Measurements from ENCODE around the gene SHLD1.

The SHLD1 gene

DNA sequence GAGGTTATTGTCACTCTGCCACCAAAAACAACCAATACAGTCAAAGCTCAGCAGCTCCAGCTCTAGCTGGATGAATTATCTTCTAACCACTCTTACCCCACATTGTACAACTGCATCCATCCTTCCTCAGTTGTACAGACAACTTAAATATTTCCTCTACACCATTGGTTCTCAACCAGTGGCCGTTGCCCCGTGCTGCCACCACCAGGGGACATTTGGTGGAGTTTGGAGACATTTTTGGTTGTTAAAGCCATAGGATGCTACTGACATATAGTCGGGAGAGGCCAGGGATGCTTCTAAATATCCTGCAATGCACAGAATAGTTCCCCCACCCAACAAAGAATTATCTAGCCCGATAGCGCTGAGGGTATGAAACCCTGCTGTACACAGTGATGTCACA is 59.3 kb downstream of the SHLD1 start:
- Histone ChIP-seq H3K9me3 (ENCODE audit: insufficient read depth, low read length) (no peaks in the 10 kb centered on the region), H3K4me1 (ENCODE audit: insufficient read depth, insufficient read length) (peaks cover under 1% of the 10 kb centered on the region), H3K4me3 (ENCODE audit: insufficient read length, low read depth) (no peak overlapping the region), H3K9ac (ENCODE audit: insufficient read length, low read depth) (no peak overlapping the region), H3K36me3 (ENCODE audit: insufficient read depth, insufficient read length, low read length) (no peaks in the 10 kb centered on the region), H3K27me3 (ENCODE audit: insufficient read depth, insufficient read length) (no peaks in the 10 kb centered on the region)
- no peak for DNase-seq (ENCODE audit: low read depth, low spot score)
- TF ChIP-seq ZNF274 (IDR thresholded peaks at IDR 0.05; ENCODE audit: low read depth, low read length), result no peak
- TF ChIP-seq YY1 (IDR thresholded peaks at IDR 0.05; ENCODE audit: insufficient read depth, insufficient read length), result no peak
- no peak for TF ChIP-seq SUZ12 (IDR thresholded peaks at IDR 0.05; ENCODE audit: extremely low read depth, insufficient read depth, insufficient read length)

GRCh38 chr20:5810800-5811422 is 60.7 kb downstream of the SHLD1 start:
- TF ChIP-seq SUZ12 (IDR thresholded peaks at IDR 0.05; ENCODE audit: extremely low read depth, insufficient read depth, insufficient read length), result no peak
- TF ChIP-seq YY1 (IDR thresholded peaks at IDR 0.05; ENCODE audit: insufficient read depth, insufficient read length), result no peak
- no peak for TF ChIP-seq ZNF274 (IDR thresholded peaks at IDR 0.05; ENCODE audit: low read depth, low read length)
- Histone ChIP-seq H3K4me3 (ENCODE audit: insufficient read length, low read depth) (no peak overlapping the region), H3K27me3 (ENCODE audit: insufficient read depth, insufficient read length) (no peaks in the 10 kb centered on the region), H3K9me3 (ENCODE audit: insufficient read depth, low read length) (no peaks in the 10 kb centered on the region), H3K36me3 (ENCODE audit: insufficient read depth, insufficient read length, low read length) (no peaks in the 10 kb centered on the region), H3K9ac (ENCODE audit: insufficient read length, low read depth) (no peak overlapping the region), H3K4me1 (ENCODE audit: insufficient read depth, insufficient read length) (no peaks in the 10 kb centered on the region)
- no peak for DNase-seq (ENCODE audit: low read depth, low spot score)

- TF ChIP-seq SUZ12 (IDR thresholded peaks at IDR 0.05; ENCODE audit: extremely low read depth, insufficient read depth, insufficient read length) (no peak), YY1 (IDR thresholded peaks at IDR 0.05; ENCODE audit: insufficient read depth, insufficient read length) (no peak), ZNF274 (IDR thresholded peaks at IDR 0.05; ENCODE audit: low read depth, low read length) (no peak)
- no peaks in the 10 kb centered on the region for H3K9me3 ChIP-seq (ENCODE audit: insufficient read depth, low read length)
- H3K9ac ChIP-seq (ENCODE audit: insufficient read length, low read depth), result no peak overlapping the region
- H3K36me3 ChIP-seq (ENCODE audit: insufficient read depth, insufficient read length, low read length), result no peaks in the 10 kb centered on the region
- DNase-seq (ENCODE audit: low read depth, low spot score), result no peak
- H3K4me3 ChIP-seq (ENCODE audit: insufficient read length, low read depth), result no peak overlapping the region
- H3K27me3 ChIP-seq (ENCODE audit: insufficient read depth, insufficient read length), result no peaks in the 10 kb centered on the region
- no peaks in the 10 kb centered on the region for H3K4me1 ChIP-seq (ENCODE audit: insufficient read depth, insufficient read length)
Observed at GRCh38 chr20:5811746-5812145, 61.5 kb downstream of the SHLD1 start.

- Histone ChIP-seq H3K36me3 (ENCODE audit: insufficient read depth, insufficient read length, low read length) (no peaks in the 10 kb centered on the region), H3K9me3 (ENCODE audit: insufficient read depth, low read length) (no peaks in the 10 kb centered on the region), H3K9ac (ENCODE audit: insufficient read length, low read depth) (no peak overlapping the region), H3K4me3 (ENCODE audit: insufficient read length, low read depth) (no peak overlapping the region), H3K27me3 (ENCODE audit: insufficient read depth, insufficient read length) (no peaks in the 10 kb centered on the region), H3K4me1 (ENCODE audit: insufficient read depth, insufficient read length) (peaks cover 3% of the 10 kb centered on the region)
- TF ChIP-seq ZNF274 (IDR thresholded peaks at IDR 0.05; ENCODE audit: low read depth, low read length) (no peak), YY1 (IDR thresholded peaks at IDR 0.05; ENCODE audit: insufficient read depth, insufficient read length) (no peak), SUZ12 (IDR thresholded peaks at IDR 0.05; ENCODE audit: extremely low read depth, insufficient read depth, insufficient read length) (no peak)
- no peak for DNase-seq (ENCODE audit: low read depth, low spot score)
Observed at GRCh38 chr20:5818346-5818681, 68.1 kb downstream of the SHLD1 start.

- TF ChIP-seq YY1 (IDR thresholded peaks at IDR 0.05; ENCODE audit: insufficient read depth, insufficient read length), result no peak
- no peak for TF ChIP-seq ZNF274 (IDR thresholded peaks at IDR 0.05; ENCODE audit: low read depth, low read length)
- H3K9me3 ChIP-seq (ENCODE audit: insufficient read depth, low read length), result no peaks in the 10 kb centered on the region
- peaks cover 7% of the 10 kb centered on the region for H3K4me1 ChIP-seq (ENCODE audit: insufficient read depth, insufficient read length)
- H3K9ac ChIP-seq (ENCODE audit: insufficient read length, low read depth), result no peak overlapping the region
- no peaks in the 10 kb centered on the region for H3K27me3 ChIP-seq (ENCODE audit: insufficient read depth, insufficient read length)
- H3K36me3 ChIP-seq (ENCODE audit: insufficient read depth, insufficient read length, low read length), result no peaks in the 10 kb centered on the region
- no peak for DNase-seq (ENCODE audit: low read depth, low spot score)
- H3K4me3 ChIP-seq (ENCODE audit: insufficient read length, low read depth), result no peak overlapping the region
Observed at GRCh38 chr20:5820738-5821137, 70.5 kb downstream of the SHLD1 start.

- DNase-seq (ENCODE audit: low read depth, low spot score), result no peak
- H3K9me3 ChIP-seq (ENCODE audit: insufficient read depth, low read length), result no peaks in the 10 kb centered on the region
Observed at GRCh38 chr20:5821627-5822215, 71.5 kb downstream of the SHLD1 start.

GRCh38 chr20:5822569-5822968 is 72.4 kb downstream of the SHLD1 start:
- no peaks in the 10 kb centered on the region for H3K27me3 ChIP-seq (ENCODE audit: insufficient read depth, insufficient read length)
- no peak overlapping the region for H3K4me3 ChIP-seq (ENCODE audit: insufficient read length, low read depth)
- H3K4me1 ChIP-seq (ENCODE audit: insufficient read depth, insufficient read length), result peaks cover 8% of the 10 kb centered on the region
- no peak for DNase-seq (ENCODE audit: low read depth, low spot score)
- no peaks in the 10 kb centered on the region for H3K9me3 ChIP-seq (ENCODE audit: insufficient read depth, low read length)
- H3K9ac ChIP-seq (ENCODE audit: insufficient read length, low read depth), result no peak overlapping the region
- H3K36me3 ChIP-seq (ENCODE audit: insufficient read depth, insufficient read length, low read length), result no peaks in the 10 kb centered on the region
- TF ChIP-seq SUZ12 (IDR thresholded peaks at IDR 0.05; ENCODE audit: extremely low read depth, insufficient read depth, insufficient read length) (no peak), ZNF274 (IDR thresholded peaks at IDR 0.05; ENCODE audit: low read depth, low read length) (no peak), YY1 (IDR thresholded peaks at IDR 0.05; ENCODE audit: insufficient read depth, insufficient read length) (no peak)

More at GRCh38 chr20:5821627-5822215, 71.5 kb downstream of the SHLD1 start:
- peaks cover 7% of the 10 kb centered on the region for H3K4me1 ChIP-seq (ENCODE audit: insufficient read depth, insufficient read length)
- TF ChIP-seq YY1 (IDR thresholded peaks at IDR 0.05; ENCODE audit: insufficient read depth, insufficient read length) (no peak), ZNF274 (IDR thresholded peaks at IDR 0.05; ENCODE audit: low read depth, low read length) (no peak), SUZ12 (IDR thresholded peaks at IDR 0.05; ENCODE audit: extremely low read depth, insufficient read depth, insufficient read length) (no peak)
- H3K4me3 ChIP-seq (ENCODE audit: insufficient read length, low read depth), result no peak overlapping the region
- no peak overlapping the region for H3K9ac ChIP-seq (ENCODE audit: insufficient read length, low read depth)
- H3K36me3 ChIP-seq (ENCODE audit: insufficient read depth, insufficient read length, low read length), result no peaks in the 10 kb centered on the region
- H3K27me3 ChIP-seq (ENCODE audit: insufficient read depth, insufficient read length), result no peaks in the 10 kb centered on the region
